ENCODE measurements around the gene HS6ST3. TPM values are rescaled to one million over a fixed set of nuclear protein-coding genes. Genes with fewer than 3 reads are reported as not detected.

Gene HS6ST3
- total RNA-seq, 8 experiments from 2014 or later: 0.04 to 17.2 (median 4.5) TPM

- H3K4me1 ChIP-seq (replicated peaks in 1 of 2): peaks cover 6 to 18% of the 10 kb centered on the region in 2 donors
- ATAC-seq (replicated peaks in 6 of 8): no peak
- WGBS, 10 experiments: 7 to 100% (median 83%) methylated on average over 1 to 10 of the region's 10 CpGs
- in situ Hi-C loops (cut with MboI; ENCODE audit: low pct_unique_long_range_greater_than_20kb in 2 of 9, low sequenced_read_pairs in 9 of 9, unreplicated experiment in 9 of 9): no loop called here
- no peak overlapping the region for H3K27ac ChIP-seq
- no peak overlapping the region for H3K4me3 ChIP-seq
Measured at GRCh38 chr13:96850538-96851145, 760.7 kb downstream of the HS6ST3 start.

DNA sequence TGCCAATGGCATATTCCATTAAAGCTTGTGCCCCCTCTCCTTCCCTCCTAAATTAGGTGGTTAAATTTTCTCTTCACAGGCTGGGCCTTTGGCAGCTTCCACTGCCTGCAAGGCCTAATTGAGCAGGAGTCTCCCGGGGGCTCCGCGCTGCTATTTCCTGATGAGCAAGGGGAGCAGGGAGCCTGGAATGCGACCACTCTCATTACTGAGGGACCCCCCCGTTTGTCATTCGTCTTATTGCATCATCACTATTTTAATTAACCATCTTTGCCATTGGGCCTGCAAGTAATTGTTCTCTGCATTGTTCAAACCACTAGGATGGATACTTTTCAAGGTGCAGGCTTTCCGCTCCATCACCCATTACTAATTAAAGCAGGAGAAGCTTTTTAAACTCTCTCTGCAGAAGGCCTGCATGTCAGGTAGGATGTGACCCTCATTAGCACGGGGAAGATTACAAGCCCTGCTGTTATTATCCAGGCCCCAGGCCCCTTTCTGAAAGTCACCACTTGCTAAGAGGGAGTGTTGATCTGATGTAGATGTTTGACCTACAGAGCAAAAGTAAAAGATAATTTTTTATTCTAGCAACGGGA, 762.0 kb downstream of the HS6ST3 start:
- WGBS, 10 experiments: 0 to 78% (median 37%) methylated on average over 2 to 7 of the region's 9 CpGs; no CpG with 5 or more reads in 2 of the 10 experiments
- peak in 5 of 8 experiments; percentile 41 to 81 (median 70) for ATAC-seq (replicated peaks in 6 of 8)
- Histone ChIP-seq H3K4me3 (no peak overlapping the region), H3K27ac (peak overlapping the region in 1 of 2 donors; percentile 55), H3K4me1 (replicated peaks in 1 of 2) (peaks cover 6 to 18% of the 10 kb centered on the region in 2 donors)
- in situ Hi-C loops (cut with MboI; ENCODE audit: low pct_unique_long_range_greater_than_20kb in 2 of 9, low sequenced_read_pairs in 9 of 9, unreplicated experiment in 9 of 9): no loop called here

- ATAC-seq (replicated peaks in 6 of 8): no peak
- Histone ChIP-seq H3K4me1 (replicated peaks in 1 of 2) (peaks cover 0 to 3% of the 10 kb centered on the region in 2 donors), H3K27ac (no peak overlapping the region), H3K4me3 (no peak overlapping the region)
- in situ Hi-C loops (cut with MboI; ENCODE audit: low pct_unique_long_range_greater_than_20kb in 2 of 9, low sequenced_read_pairs in 9 of 9, unreplicated experiment in 9 of 9): no loop called here
- 20 to 100% (median 80%) methylated on average over 1 of the region's 1 CpG; no CpG with 5 or more reads in 1 of the 10 experiments for WGBS, 10 experiments
Measured at GRCh38 chr13:96858133-96858826, 768.4 kb downstream of the HS6ST3 start.

- Histone ChIP-seq H3K27ac (no peak overlapping the region), H3K4me3 (no peak overlapping the region), H3K4me1 (replicated peaks in 1 of 2) (peaks cover 0 to 4% of the 10 kb centered on the region in 2 donors)
- ATAC-seq (replicated peaks in 6 of 8): no peak
- in situ Hi-C loops (cut with MboI; ENCODE audit: low pct_unique_long_range_greater_than_20kb in 2 of 9, low sequenced_read_pairs in 9 of 9, unreplicated experiment in 9 of 9): no loop called here
- 0 to 93% (median 34%) methylated on average over 1 to 2 of the region's 2 CpGs; no CpG with 5 or more reads in 2 of the 10 experiments for WGBS, 10 experiments
Measured at GRCh38 chr13:96860882-96861281, 771.0 kb downstream of the HS6ST3 start.

DNA sequence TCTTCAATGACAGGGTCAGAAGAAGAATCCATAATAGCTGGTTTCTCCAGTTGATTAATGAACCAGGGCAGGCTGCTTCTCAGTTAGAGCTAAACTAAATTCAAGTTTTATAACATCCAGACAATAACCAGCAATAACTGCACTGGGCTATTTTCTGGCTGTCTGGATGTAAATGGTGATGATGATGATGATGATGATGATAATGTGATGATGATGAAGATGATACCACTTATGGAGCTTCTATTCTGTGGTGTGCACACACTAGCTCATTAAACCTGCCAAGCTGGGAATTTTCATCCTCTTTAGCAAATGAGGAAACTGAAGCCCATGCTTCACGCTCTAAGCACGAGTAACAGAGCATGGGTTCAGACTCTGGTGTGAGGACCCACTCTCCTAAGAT, 772.2 kb downstream of the HS6ST3 start:
- Histone ChIP-seq H3K4me1 (replicated peaks in 1 of 2) (peaks cover 0 to 4% of the 10 kb centered on the region in 2 donors), H3K4me3 (no peak overlapping the region), H3K27ac (no peak overlapping the region)
- no peak for ATAC-seq (replicated peaks in 6 of 8)
- in situ Hi-C loops (cut with MboI; ENCODE audit: low pct_unique_long_range_greater_than_20kb in 2 of 9, low sequenced_read_pairs in 9 of 9, unreplicated experiment in 9 of 9): no loop called here
- WGBS, 10 experiments: 0 to 100% (median 82%) methylated on average over 1 to 2 of the region's 2 CpGs; no CpG with 5 or more reads in 2 of the 10 experiments

DNA sequence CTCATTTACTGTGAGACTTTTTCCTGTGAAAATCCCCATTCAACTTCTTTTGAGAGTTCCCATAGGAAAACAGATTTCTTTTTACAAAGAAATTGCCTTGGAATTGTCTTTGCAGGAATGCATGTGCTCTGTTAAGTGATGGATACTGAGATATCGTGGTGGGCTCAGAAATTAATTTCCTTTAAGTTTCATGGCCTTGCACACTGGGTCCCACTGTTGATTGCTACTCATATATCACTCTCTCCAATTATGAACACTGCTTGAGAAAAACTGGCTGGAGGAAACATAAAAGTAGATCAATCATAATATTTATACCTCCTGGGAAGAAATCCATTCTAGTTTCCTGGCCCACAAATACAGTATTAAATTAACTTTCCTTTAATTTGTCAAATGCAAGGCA, 773.1 kb downstream of the HS6ST3 start:
- in situ Hi-C loops (cut with MboI; ENCODE audit: low pct_unique_long_range_greater_than_20kb in 2 of 9, low sequenced_read_pairs in 9 of 9, unreplicated experiment in 9 of 9): no loop called here
- 0 to 70% (median 33%) methylated on average over 1 of the region's 1 CpG; no CpG with 5 or more reads in 1 of the 10 experiments for WGBS, 10 experiments
- H3K4me3 ChIP-seq: no peak overlapping the region
- peaks cover 0 to 4% of the 10 kb centered on the region in 2 donors for H3K4me1 ChIP-seq (replicated peaks in 1 of 2)
- H3K27ac ChIP-seq: no peak overlapping the region
- ATAC-seq (replicated peaks in 6 of 8): peak in 4 of 8 experiments; percentile 25 to 75 (median 60)

GRCh38 chr13:96871469-96871868, 781.6 kb downstream of the HS6ST3 start:
- WGBS, 10 experiments: 0 to 52% (median 10%) methylated on average over 1 to 2 of the region's 2 CpGs; no CpG with 5 or more reads in 2 of the 10 experiments
- Histone ChIP-seq H3K4me1 (replicated peaks in 1 of 2) (no peaks in the 10 kb centered on the region), H3K27ac (no peak overlapping the region), H3K4me3 (no peak overlapping the region)
- in situ Hi-C loops (cut with MboI; ENCODE audit: low pct_unique_long_range_greater_than_20kb in 2 of 9, low sequenced_read_pairs in 9 of 9, unreplicated experiment in 9 of 9): no loop called here
- peak in 3 of 8 experiments; percentile 46 to 74 (median 54) for ATAC-seq (replicated peaks in 6 of 8)

- Histone ChIP-seq H3K4me3 (no peak overlapping the region), H3K4me1 (replicated peaks in 1 of 2) (peaks cover 0 to 5% of the 10 kb centered on the region in 2 donors), H3K27ac (no peak overlapping the region)
- in situ Hi-C loops (cut with MboI; ENCODE audit: low pct_unique_long_range_greater_than_20kb in 2 of 9, low sequenced_read_pairs in 9 of 9, unreplicated experiment in 9 of 9): no loop called here
- no peak for ATAC-seq (replicated peaks in 6 of 8)
Measured at GRCh38 chr13:96880419-96880818, 790.5 kb downstream of the HS6ST3 start.

Other genes with a start within 250 kb of the HS6ST3 start
- gene UGGT2, start 36.7 kb upstream of the HS6ST3 start, total RNA-seq: 10 to 100 TPM; 21.7 to 50.0 (median 33.8) TPM

All from motor neuron (in vitro differentiated cells).